Measurements from ENCODE around the gene SAE1.

SAE1 gene

DNA sequence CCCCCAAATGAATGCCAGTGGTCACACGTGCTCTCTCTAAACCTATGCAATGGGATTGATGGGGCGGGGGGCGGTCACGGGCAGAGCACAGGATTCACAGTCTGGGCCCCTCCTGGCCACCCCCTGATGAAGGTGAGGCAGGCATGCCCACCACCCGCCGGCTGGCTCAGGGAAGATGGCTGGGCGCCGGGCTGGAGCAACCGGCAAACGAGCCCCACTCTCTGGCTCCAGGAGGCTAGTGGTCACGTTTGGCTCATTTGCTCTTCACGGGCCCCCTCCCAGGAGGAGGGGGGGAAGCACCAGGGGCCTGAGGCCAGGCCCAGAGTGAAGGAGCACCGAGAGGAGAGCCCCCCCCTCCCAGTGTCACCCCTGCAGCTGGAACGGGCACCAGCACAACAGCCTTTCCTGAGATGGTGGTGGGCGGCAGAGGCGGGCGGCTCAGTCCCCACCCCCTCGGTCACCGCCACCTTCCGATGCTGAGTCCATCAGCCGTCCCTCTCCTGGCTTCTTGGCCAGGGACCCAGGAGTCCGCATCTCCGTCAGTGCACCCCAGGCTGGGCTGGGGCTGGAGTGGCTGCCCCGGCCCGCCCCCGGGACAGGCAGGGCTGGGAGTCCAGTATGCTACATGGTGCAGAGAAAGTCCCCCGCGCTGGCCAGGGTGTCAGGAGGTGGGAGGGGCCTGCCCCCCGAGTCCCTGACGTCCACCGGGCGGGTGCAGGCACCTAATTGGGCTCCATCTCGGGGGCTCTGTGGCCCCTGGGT, 90.6 kb downstream of the SAE1 start:
- DNase-seq (ENCODE audit: low read depth in 2 of 2): no peak

GRCh38 chr19:47221890-47222289, 91.3 kb downstream of the SAE1 start:
- no peak for DNase-seq (ENCODE audit: low read depth in 2 of 2)

GRCh38 chr19:47225746-47226425, 95.3 kb downstream of the SAE1 start:
- peak; percentile 76 to 81 for DNase-seq (ENCODE audit: low read depth in 2 of 2)

- no peak for DNase-seq (ENCODE audit: low read depth in 2 of 2)
Measured at GRCh38 chr19:47226426-47227351, 96.1 kb downstream of the SAE1 start.

GRCh38 chr19:47227352-47228167, 96.9 kb downstream of the SAE1 start:
- DNase-seq (ENCODE audit: low read depth in 2 of 2): peak; percentile 75 to 80

GRCh38 chr19:47228168-47228936, 97.7 kb downstream of the SAE1 start:
- no peak for DNase-seq (ENCODE audit: low read depth in 2 of 2)

GRCh38 chr19:47228937-47229675, 98.5 kb downstream of the SAE1 start:
- DNase-seq (ENCODE audit: low read depth in 2 of 2): no peak

DNA sequence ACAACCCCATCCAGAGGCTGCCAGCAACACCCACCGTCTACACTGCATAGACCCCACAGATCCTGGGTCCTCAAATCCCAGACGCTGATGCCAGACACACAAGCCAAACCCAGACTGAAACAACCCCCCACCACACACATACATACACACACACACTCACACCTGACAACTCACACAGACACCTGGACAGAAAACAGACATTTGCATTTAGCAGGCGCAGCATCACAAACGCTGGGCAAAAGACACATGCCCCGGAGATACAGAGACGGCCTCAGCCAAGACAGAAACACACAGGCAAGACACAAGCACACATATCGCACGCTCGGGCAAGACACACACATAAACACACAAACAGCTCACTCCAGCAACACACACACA, 99.0 kb downstream of the SAE1 start:
- no peak for DNase-seq (ENCODE audit: low read depth in 2 of 2)

DNA sequence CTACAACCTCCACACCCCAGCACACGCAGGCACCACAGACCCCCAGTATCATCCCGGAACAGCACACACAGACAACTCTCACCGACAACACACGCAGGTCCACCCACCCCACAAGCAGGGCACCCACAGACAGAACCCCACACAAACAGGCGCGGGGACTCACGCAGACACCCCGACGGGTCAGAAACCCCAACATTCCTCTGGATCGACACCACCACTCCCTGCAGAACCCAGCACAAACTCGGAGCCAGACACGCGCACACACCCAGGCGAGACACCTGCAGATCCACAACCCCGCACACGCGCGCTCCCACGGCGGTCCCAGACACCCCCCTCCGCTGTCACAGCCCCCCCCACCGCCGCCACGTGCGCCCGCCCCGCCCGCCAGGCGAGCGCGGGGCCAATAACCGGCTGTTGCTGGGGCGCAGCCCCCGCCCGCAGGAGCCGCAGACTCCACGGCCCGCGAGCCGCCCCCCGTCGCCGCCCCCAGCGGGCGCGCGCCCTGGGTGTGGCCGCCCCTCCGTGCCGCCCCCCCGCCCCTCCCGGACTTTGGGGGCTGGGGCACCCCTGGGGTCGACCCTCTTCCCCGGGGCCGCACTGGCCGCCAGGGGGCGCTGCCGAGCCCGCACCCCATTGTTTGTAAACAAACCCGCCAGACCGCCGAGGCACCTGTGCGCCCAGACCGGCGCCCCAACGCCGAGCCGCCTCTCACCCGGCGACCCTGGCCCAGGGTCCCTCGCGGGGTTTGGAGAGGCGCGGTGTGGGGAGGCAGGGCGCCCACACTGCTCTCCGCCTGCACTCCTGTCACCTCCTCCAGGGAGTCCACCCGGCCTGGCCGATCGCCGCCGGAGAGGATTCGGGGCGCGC, 99.7 kb downstream of the SAE1 start:
- DNase-seq (ENCODE audit: low read depth in 2 of 2): no peak

DNA sequence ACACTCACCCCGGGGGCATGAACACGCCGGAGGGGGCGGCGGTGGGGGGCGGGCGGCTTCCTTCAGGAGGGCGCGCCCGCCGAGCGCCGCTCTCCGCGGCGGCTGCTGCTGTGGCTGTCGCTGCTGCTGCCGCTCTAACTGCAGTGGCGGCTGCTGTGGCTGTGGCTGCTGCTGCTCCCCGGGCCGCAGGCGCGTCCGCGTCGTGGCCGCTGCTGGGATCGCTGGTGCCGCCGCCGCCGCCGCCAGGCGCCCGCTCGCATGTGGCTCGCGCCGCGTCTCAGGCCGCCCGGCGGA, 100.2 kb downstream of the SAE1 start, which contains the start of gene BBC3:
BBC3 (minus strand) TSS at position 279 of the 294 bp plus-strand sequence. CDS start 2,768 bp downstream, outside the sequence.
- no peak for DNase-seq (ENCODE audit: low read depth in 2 of 2)

- peak in 1 of 2 experiments; percentile 69 for DNase-seq (ENCODE audit: low read depth in 2 of 2)
Measured at GRCh38 chr19:47231215-47232054, 100.8 kb downstream of the SAE1 start.

GRCh38 chr19:47232422-47233211, 102.0 kb downstream of the SAE1 start:
- no peak for DNase-seq (ENCODE audit: low read depth in 2 of 2)

DNA sequence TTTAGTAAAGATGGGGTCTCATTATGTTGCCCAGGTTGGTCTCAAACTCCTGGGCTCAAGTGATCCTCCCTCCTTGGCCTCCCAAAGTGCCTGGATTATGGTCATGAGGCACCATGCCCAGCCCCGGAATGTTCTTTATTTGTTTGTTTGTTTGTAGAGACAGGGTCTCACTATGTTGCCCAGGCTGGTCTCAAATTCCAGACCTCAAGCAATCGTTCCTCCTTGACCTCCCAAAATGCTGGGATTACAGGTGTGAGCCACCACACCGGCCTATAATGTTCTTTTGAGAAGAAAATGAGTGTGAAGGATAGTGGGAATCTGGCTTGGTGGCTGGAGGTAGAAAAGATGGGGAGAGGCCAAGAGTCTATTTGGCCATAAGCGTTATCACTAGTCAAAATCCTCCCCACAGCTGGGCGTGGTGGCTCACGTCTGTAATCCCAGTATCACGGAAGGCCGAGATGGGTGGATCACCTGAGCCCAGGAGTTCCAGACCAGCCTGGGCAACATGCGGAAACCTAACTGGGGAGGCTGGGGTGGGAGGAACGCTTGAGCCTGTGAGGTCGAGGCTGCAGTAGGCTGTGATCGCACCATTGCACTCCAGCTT, 105.5 kb downstream of the SAE1 start:
- DNase-seq (ENCODE audit: low read depth in 2 of 2): no peak

DNA sequence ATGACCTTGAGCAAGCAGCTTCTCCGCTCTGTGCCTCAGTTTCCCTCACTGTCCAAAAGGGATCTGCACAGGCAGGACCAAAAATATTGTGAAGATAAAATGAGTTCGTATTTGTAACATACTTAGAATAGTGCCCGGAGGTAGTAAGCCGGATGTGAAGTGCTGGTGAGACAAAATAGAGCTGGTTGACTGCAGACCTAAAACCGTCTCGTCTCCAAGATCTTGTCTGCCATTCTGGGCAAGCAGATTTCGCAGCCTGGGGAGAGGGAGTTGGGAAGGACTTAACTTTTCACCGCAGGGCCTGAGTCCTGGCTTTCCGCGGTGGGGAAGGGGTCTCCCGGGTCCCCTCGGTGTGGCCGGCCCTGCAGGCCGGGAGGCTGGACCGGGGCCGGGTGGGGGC, 108.5 kb downstream of the SAE1 start:
- no peak for DNase-seq (ENCODE audit: low read depth in 2 of 2)

- no peak for DNase-seq (ENCODE audit: low read depth in 2 of 2)
Measured at GRCh38 chr19:47239610-47240296, 109.1 kb downstream of the SAE1 start.

DNA sequence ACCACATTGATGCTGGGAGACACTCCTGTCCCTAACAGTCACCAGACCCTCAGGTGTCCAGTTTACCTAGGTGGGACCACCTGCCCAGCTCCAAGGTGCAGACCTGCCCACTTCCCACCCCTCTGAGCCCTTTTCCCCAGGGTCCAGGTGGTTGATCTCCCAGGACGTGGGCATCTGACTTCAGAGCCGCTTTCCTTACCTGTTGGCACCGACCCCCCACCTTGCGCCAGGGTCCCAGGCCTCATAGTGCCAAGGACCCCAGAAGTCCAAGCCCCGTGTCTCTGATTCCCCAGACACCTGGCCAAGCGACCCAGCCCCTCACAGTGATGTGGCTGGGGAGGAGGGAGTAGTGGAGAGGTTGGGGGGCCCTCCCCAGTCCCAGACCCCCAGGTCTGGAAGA, 109.9 kb downstream of the SAE1 start:
- DNase-seq (ENCODE audit: low read depth in 2 of 2): no peak

Data from fibroblast of skin of left biceps (primary cell).